Activated naive CD4-positive, alpha-beta T cell treated with anti-CD3 and anti-CD28 coated beads, Interleukin-2, amount 50 U/mL, for 16 hours (primary cell): ENCODE data around the gene MVB12B.

Experiments used
- DNase-seq: peaks from one replicate; pipeline ENCODE4 v3.0.0-alpha.2; 2020

The MVB12B gene

GRCh38 chr9:126388964-126389708, 62.5 kb downstream of the MVB12B start:
- DNase-seq = no peak

DNA sequence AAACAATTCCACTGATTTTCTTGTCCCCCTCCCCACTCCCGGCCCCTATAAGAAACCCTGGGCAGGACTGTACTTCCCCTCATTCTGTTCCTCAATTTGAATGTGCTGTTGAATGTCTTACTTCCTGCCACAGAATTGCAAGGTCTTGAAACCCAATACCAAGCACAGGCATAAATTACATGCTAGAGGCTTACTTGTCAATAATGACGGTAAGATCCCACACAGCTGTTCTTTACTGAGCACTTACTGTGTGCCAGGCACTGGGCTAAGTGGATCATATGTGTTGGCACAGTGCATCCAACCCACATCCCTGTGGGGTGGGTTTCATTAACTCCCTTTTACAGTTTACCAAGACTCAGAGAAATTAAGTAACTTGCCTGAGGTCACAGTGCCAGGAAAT, 63.4 kb downstream of the MVB12B start:
- DNase-seq = no peak

DNA sequence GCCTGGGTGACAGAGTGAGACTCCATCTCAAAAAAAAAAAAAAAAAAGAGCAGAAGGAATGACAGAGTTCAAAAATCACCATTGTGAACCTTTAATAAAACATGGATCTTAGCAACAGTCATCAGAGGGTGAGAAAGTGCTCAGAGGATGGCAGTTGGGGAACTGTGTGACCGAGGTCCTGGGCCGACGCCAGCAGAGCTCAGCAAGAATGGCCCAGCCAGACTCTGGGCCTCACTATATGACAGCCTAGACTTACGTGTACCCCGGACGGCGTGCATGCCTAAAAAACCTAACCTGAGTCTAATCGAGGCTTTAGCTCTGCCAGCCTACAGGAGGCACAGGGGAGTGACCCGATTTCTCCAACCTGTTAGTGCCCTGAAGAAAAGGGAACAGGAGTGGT, 64.3 kb downstream of the MVB12B start:
- no peak for DNase-seq

DNA sequence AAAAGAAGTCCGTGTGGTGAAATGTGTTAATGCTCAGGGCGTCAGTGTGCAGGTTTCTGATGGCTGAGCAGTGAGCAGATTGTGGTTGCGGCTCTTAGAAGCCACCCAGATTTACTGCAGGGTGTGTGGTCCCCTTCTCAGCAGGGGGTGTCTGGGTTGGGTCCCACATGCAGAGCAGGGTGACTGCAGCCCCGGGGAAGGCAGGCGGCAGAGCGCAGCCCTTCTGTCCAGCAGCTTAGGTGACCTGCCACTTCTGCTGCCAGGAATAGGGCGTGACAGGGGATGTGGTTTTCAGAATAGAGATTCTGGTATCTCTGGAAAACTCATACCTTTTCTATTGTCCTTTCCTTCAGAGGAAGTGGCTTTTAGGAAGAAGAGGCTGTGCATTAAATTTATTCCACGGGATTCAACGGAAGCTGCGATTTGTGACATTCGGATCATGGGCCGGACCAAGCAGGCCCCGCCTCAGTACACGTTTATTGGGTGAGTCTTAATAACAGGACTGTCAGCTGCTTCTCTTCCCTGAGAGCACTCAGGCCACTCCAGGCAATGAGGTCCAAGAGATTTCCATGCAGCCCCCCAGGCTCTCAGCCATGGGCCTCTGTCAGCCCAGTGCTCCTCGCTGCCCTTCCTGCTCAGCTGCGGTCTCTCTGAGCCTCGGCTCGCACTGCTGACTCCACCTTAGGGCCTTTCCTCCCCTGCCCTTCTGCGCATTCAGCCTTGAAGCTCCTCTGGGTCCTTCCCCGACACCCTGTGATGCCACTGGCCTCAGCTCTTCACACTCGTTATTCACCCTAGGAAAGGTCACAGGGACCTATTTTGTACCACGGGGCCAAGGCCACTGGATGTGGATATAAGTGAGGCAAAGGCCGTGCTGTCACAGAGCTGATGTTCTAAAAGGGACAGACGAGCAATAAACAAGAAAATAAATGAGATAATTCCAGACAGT, 65.4 kb downstream of the MVB12B start:
- no peak for DNase-seq

GRCh38 chr9:126392662-126393371, 66.2 kb downstream of the MVB12B start:
- DNase-seq = no peak

GRCh38 chr9:126393876-126394275, 67.2 kb downstream of the MVB12B start:
- no peak for DNase-seq

- DNase-seq = no peak
Observed at GRCh38 chr9:126394802-126395201, 68.2 kb downstream of the MVB12B start.

DNA sequence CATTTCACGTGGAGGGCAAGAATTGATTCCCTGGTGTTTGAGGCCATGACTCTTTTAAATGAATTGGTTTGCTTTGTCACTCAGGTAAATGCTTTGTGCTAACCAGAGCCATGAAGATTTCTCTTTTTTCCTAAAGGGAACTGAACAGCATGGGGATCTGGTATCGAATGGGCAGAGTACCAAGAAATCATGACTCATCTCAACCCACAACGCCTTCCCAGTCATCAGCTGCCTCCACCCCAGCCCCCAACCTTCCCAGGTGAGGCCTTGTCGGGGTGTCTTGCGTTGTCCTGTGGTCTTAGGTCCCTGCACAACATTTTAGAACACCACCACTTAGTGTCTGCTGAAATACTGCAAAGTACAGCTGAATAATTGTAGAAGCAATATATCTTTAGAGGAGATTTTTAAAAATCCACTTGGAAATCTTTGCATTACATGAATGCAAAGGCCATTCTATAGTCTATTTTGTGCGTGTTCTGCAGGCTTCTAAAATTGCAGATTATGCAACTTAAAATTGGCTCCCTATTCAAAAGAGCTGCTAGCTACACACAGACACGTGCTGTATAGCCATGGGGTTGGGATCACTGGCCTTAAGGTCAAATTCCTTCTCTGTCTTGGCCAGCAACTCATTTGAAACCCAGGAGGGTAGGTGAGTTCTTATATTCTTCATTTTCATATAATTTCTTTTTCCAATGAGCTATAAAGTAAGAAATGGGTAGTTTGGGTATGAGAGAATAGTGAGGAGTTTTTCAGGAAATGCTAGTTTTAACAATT, 69.0 kb downstream of the MVB12B start:
- no peak for DNase-seq

DNA sequence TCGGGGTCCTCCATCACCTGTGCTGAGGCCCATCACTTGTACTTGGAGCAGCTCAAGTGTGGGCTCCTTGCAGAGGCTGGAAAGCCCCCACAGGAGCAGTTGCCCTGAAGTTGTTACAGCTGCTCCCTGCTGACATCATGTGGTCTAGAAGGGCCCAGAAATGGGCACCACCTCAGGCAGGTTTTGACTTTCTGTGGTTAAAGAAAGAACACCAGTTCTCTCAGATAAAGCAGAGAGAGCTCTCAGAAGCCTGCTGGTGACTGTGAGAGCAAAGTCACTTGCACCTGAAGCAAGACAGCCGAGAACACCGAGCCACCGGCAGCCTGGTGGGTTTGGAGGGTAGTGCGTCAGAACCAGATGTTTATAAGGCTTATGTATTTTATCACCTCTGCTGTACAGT, 70.4 kb downstream of the MVB12B start:
- peak; percentile 51 for DNase-seq

DNA sequence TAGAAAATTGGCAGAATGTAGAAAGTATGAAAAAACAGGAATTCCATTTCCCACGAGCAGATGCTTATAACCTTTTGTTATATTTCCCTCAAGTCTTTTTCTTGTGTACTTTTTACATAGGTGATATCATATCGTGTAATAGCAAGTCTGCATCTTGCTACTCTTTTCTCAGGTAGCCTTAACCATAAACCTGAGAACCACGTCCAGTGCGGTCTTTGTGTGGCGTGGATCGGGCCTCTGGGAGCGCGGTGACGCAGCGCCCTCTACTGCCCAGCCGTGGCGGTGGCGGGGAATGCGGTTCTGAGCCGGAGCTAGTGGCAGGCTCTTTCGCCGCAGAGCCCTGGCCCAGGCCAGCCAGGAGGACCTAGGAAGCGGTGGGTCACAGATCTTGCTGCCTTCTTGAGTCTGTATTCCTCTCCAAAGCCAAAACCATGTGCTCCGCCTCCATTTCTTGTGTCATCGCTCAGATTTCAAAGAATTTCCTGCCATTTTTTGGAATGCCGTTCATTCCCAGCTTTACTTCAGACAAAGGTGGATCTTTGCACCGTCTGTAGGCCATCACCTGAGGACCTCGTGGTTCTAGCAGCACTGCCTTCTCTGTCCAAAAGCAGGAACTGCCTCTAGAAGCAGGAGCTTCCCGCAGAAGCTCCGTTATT, 71.9 kb downstream of the MVB12B start:
- peak; percentile 72 for DNase-seq

GRCh38 chr9:126399251-126399650, 72.6 kb downstream of the MVB12B start:
- no peak for DNase-seq

- no peak for DNase-seq
Observed at GRCh38 chr9:126399789-126400188, 73.2 kb downstream of the MVB12B start.

DNA sequence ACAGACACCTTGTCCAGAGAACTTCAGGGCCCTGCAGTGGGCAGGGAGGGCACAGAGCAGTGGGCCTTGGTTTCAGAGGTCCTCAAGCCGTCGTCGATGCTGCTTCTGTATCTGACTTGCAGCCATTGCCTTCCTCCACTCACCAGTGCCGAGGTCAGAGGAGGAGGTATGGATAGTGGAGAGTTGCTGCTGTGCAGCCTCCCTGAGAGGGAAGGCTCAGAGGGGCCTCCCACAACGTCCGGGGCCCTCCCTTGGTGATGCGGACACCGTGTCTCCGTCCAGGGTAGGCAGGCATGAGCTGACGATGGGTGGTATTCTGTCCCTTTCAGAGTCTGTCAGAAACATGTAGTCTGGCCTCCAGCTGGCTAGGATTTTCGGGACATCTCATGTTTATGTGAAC, 73.9 kb downstream of the MVB12B start:
- no peak for DNase-seq

DNA sequence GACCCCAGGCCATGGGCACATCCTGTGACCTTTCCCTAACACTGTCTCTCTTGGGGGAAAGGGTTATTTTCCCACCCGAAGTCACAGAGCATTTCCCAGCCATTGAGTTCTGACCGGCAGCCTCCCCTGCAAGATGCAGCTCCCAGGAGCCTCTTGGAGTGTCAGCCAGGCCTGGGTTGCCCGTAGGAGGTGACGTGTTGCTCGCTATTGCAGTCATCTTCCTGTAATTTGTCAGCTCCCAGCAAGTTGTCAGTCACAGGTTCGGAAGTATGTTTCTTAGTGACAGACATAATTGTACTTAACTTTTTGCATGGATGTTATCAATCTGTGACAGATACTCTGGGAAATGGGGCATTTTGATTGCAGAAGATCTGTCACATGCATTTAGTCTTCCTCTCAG, 74.5 kb downstream of the MVB12B start:
- DNase-seq = no peak

DNA sequence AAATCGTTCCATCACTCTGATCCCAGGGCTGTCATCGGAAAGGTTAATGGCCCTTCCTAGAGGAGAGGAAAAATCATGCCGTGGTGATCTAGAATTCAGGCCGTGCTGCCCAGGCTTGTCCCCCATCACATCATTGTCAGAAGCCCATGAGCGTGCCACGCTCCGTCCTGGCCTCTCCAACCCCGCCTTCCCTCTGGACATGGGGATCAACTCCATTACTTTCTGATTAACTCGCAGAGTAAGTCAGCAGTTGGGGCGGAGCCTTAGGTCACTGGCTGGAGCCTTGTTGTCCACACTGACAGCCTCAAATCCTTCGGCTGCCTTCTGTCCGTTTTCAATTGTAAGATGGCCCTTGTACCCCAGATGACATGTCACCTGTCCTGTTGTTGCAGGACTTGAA, 75.0 kb downstream of the MVB12B start:
- no peak for DNase-seq

- no peak for DNase-seq
Observed at GRCh38 chr9:126403397-126403796, 76.8 kb downstream of the MVB12B start.

DNA sequence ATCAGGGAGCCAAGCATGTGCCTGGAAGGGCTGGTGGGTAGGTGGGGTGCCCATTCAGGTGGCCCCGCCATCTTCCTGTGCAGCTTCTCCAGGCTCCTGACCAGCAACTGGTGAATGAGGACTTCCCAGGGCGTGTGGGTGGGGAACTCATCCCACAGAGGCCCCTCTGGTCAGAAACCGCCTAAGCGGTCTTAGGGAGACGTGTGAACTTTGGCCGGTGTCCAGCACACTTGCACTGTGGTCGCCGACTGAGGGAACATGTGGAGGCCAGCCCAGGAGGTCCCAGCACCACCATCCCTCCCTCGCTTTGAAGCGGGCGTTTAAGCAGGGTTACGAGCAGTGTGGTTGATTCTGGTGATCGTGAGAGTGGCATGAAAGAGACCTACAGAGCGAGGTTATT, 77.8 kb downstream of the MVB12B start:
- DNase-seq = no peak

GRCh38 chr9:126406075-126406667, 79.5 kb downstream of the MVB12B start:
- no peak for DNase-seq

DNA sequence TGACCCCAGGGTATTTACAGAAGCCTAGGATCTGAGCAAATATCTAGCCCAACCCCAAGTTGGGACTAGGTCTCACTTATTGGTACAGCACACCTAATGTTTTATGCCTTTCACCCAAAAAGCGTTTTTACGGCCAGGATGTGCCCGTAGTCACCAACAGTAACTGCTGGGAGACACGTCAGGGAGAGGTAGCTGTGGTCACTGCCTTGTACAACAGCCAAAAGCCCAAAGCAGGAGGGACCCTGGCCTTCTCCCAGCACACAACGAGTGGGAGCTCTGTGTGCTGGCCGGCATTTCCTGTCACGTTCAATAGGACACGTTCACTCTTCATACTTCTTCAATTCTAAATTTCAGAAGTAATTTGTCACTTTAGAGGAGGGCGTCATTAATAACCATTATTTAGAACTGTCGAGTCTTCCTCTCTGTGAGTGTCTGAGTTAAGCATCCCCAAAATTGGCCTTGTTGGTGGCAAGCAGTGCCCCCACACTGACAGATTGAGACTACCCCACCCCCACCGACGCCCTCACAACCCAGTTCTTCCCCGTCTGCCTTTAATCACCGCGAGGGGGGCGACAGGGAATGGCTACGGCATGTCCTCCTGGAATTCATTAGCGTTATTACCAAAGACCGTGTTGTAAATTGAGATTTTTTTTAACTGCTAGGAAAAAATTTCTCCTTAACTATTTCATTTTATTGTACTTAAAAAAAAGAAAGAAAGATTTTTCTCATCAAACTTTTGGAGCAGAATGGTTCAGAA, 80.7 kb downstream of the MVB12B start:
- no peak for DNase-seq

DNA sequence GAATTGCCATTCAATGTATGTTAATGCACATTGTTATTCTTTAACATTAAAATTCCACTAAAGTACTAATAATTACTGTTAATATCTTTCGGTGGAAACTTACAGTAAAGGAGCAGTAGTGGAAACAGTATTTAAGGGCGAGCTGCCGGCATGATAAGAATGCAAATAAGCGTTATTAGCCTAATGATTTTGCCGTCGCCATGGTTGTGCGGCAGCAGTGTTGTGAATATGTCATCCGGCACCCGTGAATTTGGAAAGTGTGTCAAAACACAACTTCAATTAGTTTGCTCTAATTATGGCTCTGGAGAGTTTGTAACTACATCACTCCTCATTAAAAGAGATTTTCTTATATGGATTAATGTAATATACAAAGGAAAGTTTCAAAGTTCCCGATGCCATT, 81.4 kb downstream of the MVB12B start:
- no peak for DNase-seq

- no peak for DNase-seq
Observed at GRCh38 chr9:126410229-126410628, 83.6 kb downstream of the MVB12B start.
